ENCODE data around the gene DGCR6.
"Not testable (repeated sequence)": the region's sequence is repeated elsewhere in the genome, so short reads cannot be mapped to it uniquely, and the experiment has no call there.

The DGCR6 gene

GRCh38 chr22:18905540-18906409 lies at the start of gene DGCR6:
Gene DGCR6 (plus strand): TSS chr22:18906320. CDS start chr22:18906375, 55 bp downstream.
- no peak for DNase-seq

- DNase-seq: not testable (repeated sequence)
Observed at GRCh38 chr22:18859314-18859713, 46.8 kb upstream of the DGCR6 start.

DNA sequence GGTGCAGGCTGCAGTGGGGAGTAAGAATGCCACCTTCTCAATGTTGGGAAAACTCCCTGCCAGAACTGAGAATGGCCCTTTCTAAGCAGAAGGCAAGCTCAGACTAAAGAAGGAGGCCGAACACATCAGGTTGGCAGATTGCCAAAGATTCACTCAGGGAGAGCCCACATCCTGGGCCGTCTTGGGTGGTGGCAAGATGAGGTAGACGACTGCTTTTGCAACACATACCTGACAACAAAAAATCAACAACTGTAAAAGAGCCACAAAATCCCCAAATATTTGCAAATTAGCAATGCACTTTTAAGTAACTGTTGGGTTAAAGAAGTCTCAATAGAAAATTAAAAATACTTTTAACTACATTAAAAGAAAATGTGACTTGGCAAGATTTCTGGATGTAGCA lies 24.9 kb upstream of the DGCR6 start:
- not testable (repeated sequence) for DNase-seq

- DNase-seq: not testable (repeated sequence)
Observed at GRCh38 chr22:18884465-18884864, 21.7 kb upstream of the DGCR6 start.

DNA sequence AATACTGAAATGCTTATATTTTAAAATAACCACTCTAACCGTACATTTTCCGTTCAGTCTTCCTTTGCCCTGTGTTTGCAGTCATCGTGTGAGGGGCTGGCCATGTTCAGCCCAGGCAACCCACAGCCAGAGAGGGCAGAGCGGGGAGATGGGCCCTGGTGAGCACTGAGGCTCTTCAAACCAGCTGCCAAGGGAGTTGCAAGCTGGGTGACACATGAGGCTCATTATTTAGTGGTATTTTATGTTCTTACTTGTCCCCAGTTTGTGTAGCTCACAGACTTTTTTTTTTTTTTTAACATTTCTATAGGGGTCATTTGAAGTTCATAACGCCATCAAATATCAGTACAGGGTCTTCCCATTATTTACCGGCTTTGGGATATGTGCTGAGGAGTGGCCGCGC lies 18.0 kb upstream of the DGCR6 start:
- DNase-seq: no peak

- not testable (repeated sequence) for DNase-seq
Observed at GRCh38 chr22:18890510-18891192, 15.5 kb upstream of the DGCR6 start.

DNA sequence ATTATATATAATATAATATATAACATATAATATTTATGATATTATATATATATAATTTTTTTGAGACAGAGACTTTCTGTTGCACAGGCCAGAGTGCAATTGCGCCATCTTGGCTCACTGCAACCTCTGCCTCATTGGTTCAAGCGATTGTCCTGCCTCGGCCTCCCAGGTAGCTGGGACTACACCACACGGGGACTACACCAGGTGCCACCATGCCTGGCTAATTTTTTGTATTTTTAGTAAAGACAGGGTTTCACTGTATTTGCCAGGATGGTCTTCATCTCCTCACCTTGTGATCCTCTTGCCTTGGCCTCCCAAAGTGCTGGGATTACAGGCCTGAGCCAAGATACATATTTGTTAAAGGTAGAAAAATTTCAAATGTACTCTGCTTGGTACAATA lies 12.3 kb upstream of the DGCR6 start:
- not testable (repeated sequence) for DNase-seq

DNA sequence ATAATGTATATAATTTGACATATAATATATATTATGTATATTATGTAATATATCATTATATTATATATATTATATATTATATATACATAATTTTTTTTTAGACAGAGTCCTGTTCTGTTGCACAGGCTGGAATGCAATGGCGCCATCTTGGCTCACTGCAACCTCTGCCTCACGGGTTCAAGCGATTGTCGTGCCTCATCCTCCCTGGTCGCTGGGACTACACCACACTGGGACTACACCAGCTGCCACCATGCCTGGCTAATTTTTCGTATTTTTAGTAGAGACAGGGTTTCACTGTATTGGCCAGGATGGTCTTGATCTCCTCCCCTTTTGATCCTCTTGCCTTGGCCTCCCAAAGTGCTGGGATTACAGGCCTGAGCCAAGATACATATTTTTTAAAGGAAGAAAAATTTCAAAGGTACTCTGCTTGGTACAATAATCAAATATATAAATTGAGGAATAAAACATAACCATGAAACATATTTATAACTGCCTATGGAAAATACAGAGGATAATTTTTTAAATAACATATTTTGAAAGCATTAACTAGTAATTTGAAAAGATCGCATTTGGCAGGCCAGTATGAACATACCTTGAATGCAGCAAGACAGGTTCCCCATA lies 10.0 kb upstream of the DGCR6 start:
- not testable (repeated sequence) for DNase-seq

DNA sequence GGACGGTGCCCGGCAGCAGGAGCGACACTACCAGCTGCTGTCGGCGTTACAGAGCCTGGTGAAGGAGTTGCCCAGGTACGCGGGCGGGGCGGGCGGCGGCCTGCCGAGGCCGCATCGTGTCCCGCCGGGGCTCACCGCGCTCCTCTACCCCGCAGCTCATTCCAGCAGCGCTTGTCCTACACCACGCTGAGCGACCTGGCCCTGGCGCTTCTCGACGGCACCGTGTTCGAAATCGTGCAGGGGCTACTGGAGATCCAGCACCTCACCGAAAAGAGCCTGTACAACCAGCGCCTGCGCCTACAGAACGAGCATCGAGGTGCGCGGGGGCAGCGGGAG lies 258 bp downstream of the DGCR6 start:
- not testable (repeated sequence) for DNase-seq

DNA sequence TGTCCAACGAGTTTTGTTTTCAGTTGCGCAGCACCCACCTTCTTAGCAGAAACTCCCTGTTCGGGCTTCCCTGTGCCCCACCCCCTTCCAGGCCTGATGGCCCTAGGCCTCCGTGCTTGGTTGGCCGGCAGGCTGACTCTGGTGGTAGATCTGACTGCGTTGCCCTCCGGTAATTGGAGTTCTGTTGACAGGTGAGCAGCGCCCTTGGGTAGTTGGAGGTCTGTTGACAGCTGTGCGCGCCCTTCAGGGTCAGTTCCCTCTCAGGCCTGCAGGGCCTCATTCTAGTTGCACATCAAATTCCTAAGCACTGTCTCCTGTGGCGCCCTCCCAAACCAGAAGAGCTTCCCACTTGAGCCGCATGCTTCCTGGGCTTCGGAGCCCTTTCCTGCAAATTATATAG lies 776 bp downstream of the DGCR6 start:
- no peak for DNase-seq

GRCh38 chr22:18909556-18909955 lies 3.4 kb downstream of the DGCR6 start:
- no peak for DNase-seq

- DNase-seq: not testable (repeated sequence)
Observed at GRCh38 chr22:18911535-18911934, 5.4 kb downstream of the DGCR6 start.

- DNase-seq: not testable (repeated sequence)
Observed at GRCh38 chr22:18912264-18912946, 6.3 kb downstream of the DGCR6 start.

DNA sequence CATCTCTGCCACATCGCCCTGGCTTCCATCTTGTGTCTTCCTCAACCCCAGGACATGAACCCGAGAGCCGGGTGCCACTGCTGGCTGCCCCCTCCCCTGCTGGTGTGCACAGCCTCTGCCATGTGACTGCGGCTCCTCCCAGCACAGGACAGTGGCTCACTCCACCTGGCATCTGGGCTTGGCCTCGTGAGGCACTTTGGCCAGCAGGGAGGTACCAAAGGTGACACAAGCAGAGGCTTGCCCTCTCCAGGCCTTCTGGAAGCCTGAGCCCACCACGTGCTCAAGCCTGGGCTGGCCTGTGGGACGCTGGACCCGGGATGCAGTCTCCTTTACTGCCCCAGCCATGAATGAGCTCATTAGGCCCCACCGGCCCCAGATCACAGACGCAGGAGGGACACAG lies 8.4 kb downstream of the DGCR6 start:
- not testable (repeated sequence) for DNase-seq

GRCh38 chr22:18915550-18915949 lies 9.4 kb downstream of the DGCR6 start:
- not testable (repeated sequence) for DNase-seq

DNA sequence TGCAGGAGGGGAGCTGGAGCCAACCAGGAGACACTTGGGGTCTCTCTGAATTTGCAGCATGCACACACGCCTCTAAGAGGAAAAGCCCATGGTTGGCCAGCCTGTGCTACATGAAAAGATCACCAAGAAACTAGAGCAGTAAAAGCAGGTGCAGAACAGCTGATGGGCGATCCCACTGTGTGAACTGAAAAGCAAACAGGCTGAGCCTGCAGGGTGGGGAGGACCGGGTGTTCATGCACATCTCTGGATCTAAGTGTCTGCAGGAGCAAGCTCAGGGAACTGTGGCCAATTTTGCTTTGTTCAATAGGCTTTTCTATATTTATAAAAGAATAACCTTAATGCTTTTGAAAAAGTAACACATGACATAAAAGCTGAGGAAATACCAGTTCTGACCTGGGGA lies 11.7 kb downstream of the DGCR6 start:
- not testable (repeated sequence) for DNase-seq

DNA sequence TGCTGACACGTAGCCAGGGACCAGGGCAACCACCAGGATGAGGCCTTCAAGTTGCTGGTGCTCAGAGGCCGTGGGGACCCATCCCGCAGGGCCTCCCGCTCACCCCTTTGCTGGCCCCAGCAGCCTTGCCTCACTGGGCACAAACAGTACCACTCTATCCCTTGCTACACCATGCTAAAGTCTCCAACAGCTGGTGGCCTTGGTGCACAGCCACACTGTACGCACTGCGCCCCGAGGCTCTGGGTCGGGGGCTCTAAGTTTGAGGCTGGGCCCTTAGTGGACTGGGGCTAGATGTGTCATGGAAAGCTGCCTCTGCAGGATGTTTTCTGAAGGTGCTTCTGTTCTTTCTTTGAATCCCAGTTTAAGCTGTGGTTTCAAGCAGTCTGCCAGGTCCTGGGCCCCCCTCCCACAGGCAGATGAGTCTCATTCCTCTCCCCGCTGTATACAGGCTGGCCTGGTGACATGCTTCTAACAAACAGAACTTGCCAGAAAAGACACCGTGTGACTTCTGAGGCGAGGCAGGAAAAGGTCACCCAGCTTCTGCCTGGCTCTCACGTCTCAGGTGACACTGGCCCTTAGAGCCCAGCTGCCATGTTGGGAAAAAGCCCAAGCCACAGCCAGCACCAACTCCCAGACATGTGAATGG lies 14.3 kb downstream of the DGCR6 start:
- DNase-seq: not testable (repeated sequence)

DNA sequence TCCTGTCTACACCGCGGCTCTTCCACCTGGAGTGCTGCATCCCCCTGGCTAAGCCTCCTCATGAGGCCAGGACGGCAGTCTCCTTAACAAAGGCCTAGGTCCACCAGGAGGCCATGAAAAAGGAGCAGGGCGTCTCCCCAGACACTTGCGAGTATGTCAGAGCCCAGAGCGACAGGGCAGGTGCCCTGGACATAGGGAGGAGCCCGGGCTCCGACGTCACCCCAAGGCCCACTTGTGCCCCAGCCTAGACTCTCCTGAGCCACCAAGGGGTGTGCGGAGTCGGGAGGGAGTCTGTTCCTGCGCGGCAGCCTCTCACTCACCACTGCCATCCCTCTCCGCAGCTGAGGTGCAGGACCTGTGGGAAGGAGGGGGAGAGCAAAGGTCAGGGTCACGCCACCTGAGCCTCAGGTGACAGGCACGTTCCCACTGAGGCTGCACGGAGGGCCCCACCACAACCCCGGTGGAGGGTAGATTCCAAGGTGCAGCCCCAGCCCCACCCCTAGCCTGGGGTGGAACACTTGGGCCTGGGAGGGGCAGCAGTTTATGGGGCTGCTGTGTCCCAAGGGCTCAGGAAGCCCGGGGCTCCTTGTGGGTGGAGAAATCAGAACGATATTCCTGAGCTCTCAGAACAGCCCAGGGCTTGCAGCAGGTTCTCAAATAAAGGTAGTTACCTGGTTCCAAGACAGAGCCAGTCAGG lies 19.4 kb downstream of the DGCR6 start:
- DNase-seq: no peak

DNA sequence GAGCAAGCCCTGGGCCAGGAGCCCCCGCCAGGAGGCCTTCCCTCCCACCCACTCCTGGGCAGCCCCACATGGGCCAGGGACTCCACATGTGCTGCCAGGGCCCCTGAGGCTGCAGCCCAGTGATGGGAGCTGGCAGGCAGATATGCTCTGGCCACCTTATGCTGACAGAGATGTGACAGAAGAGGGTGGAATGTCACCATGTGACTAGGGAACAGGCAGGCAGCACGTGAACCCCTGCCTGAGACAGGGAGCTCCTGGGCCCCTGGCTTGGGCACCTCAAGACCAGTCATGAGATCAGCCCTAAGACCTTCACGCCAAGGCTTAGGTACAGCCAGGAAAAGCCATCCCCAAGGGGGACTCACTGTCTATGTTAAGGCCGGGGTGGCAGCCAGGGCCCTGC lies 20.9 kb downstream of the DGCR6 start:
- DNase-seq: no peak

GRCh38 chr22:18927573-18927972 lies 21.5 kb downstream of the DGCR6 start:
- DNase-seq: no peak

- DNase-seq: no peak
Observed at GRCh38 chr22:18929459-18929858, 23.3 kb downstream of the DGCR6 start.
